ENCODE results near the gene TMEM256. TPM values are rescaled to one million over a fixed set of nuclear protein-coding genes. Genes with fewer than 3 reads are reported as not detected.

The TMEM256 gene
- total RNA-seq, 4 donors from 2014 or later = 28.9 to 65.6 (median 50.2) TPM

DNA sequence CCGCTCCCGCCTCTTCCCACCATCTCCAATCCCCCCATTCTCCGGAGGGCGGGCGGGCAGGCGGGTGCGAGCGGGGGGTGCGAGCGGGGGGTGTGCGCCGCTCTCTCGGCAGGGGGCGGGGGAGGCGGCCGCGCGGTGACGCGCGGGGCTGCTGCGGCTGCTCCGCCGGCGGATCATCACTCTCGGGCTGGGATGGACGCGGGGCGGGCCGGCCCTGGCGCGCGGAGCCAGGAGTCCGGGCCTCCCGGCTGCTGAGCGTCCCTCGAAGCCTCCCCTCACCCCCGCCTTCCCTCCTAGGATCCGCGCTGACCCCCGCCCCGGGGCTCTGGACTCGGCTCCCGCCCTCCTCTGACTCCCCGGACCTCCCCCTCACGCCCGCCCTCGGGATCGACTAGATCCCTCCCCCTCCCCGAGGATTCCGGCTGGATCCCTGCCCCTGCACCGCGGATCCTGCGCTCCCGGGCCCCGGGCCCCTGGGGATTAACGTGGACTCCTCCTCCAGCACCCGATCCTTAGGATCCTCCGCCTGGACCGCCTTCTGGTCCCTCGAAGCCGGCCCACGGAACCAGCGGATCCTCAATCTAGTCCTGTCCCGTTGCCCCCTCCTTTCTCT, 946 bp upstream of the TMEM256 start:
- no peaks in the 10 kb centered on the region for H3K9me3 ChIP-seq
- ATAC-seq (peak; percentile 36 to 46), DNase-seq (peak in 1 of 2 donors; percentile 27)
- H3K4me3 ChIP-seq = peak overlapping the region; percentile 62 to 81 (median 70)
- H3K4me1 ChIP-seq = peaks cover 19 to 20% of the 10 kb centered on the region in 2 donors
- peak; percentile 70 to 75 for TF ChIP-seq POLR2A (IDR thresholded peaks at IDR 0.05)
- TF ChIP-seq, protein P1, sequence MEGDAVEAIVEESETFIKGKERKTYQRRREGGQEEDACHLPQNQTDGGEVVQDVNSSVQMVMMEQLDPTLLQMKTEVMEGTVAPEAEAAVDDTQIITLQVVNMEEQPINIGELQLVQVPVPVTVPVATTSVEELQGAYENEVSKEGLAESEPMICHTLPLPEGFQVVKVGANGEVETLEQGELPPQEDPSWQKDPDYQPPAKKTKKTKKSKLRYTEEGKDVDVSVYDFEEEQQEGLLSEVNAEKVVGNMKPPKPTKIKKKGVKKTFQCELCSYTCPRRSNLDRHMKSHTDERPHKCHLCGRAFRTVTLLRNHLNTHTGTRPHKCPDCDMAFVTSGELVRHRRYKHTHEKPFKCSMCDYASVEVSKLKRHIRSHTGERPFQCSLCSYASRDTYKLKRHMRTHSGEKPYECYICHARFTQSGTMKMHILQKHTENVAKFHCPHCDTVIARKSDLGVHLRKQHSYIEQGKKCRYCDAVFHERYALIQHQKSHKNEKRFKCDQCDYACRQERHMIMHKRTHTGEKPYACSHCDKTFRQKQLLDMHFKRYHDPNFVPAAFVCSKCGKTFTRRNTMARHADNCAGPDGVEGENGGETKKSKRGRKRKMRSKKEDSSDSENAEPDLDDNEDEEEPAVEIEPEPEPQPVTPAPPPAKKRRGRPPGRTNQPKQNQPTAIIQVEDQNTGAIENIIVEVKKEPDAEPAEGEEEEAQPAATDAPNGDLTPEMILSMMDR (IDR thresholded peaks at IDR 0.05 in 4 of 5, conservative IDR thresholded peaks at IDR 0.05 in 1 of 5) = peak in 1 of 5 experiments; percentile 30
- no peaks in the 10 kb centered on the region for H3K27me3 ChIP-seq
- intact Hi-C loops (cut with DNase I; ENCODE audit: low total_unique reads) (loop anchor here (1.0 to 10.0 kb wide), 4 partner anchors 30 to 280 kb away; partner anchors contain the start of genes POLR2A, SENP3, TMEM102 and TP53), in situ Hi-C loops (cut with MboI; ENCODE audit: low sequenced_read_pairs in 4 of 4) (no loop called here)
- H3K27ac ChIP-seq = peak overlapping the region; percentile 92 to 97 (median 92)
- H3K36me3 ChIP-seq = no peaks in the 10 kb centered on the region

DNA sequence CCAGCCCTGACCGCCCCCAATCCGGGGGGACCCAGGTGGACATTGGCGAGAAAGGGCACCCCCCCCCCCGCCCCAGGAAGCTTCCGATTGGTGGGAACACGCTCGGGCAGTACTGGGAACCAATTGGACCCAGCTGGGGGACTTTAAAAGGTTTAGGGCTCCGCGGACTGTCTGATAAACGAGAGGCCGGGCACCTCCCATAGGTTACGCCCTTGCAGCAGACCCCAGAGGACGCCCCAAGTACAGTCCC, 245 bp downstream of the TMEM256 start:
- ATAC-seq (peak; percentile 68 to 69), DNase-seq (peak in 1 of 2 donors; percentile 70)
- Histone ChIP-seq H3K4me1 (peaks cover 19 to 20% of the 10 kb centered on the region in 2 donors), H3K27me3 (no peaks in the 10 kb centered on the region), H3K36me3 (no peaks in the 10 kb centered on the region), H3K9me3 (no peaks in the 10 kb centered on the region), H3K27ac (peak overlapping the region; percentile 92 to 97 (median 92)), H3K4me3 (peak overlapping the region; percentile 62 to 81 (median 70))
- TF ChIP-seq, protein P1 (IDR thresholded peaks at IDR 0.05 in 4 of 5, conservative IDR thresholded peaks at IDR 0.05 in 1 of 5) = no peak
- no peak for TF ChIP-seq POLR2A (IDR thresholded peaks at IDR 0.05)
- intact Hi-C loops (cut with DNase I; ENCODE audit: low total_unique reads) = loop anchor here (1.0 to 10.0 kb wide), 3 partner anchors 9 to 281 kb away; partner anchors contain the start of genes KCTD11, PLSCR3, TP53 and WRAP53
- in situ Hi-C loops (cut with MboI; ENCODE audit: low sequenced_read_pairs in 4 of 4) = no loop called here

DNA sequence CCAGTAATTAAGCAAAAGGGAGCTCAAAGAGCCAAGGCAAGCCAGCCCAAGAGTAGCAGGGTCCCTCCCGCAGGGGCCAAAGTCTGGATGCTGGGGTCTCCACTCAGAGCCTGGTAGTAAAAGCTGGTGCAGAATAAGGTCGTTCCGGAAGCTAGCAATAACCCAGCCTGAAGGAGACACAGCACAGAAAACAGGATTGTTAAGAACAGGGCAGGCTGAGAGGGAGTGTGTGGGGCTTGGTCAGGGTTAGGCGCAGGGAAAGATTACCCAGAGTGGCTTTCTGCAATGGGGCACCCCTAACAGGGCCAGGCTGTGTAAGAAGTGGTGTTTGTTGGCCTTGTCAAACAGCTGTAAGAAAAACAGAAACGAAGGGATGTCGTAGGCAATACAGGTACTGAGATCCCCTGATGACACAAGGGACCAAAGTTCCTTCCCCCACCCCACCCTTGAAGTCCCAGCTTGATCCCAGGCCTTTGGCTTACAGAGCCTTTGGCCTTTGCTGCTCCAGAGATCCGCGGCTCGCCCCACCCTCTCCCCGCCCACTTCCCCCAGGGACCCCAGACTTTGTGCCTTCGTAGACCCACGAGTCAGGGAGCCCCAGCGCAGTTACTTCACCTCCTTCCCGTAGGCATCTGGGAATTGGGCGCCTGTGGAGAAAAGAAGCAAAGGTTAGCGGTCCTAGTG, 712 bp downstream of the TMEM256 start:
- H3K27me3 ChIP-seq = no peaks in the 10 kb centered on the region
- H3K9me3 ChIP-seq = no peaks in the 10 kb centered on the region
- in situ Hi-C loops (cut with MboI; ENCODE audit: low sequenced_read_pairs in 4 of 4) = no loop called here
- ATAC-seq (peak; percentile 3), DNase-seq (no peak)
- H3K4me1 ChIP-seq = peaks cover 19 to 20% of the 10 kb centered on the region in 2 donors
- peak overlapping the region; percentile 92 to 97 (median 92) for H3K27ac ChIP-seq
- peak overlapping the region; percentile 62 to 81 (median 70) for H3K4me3 ChIP-seq
- H3K36me3 ChIP-seq = no peaks in the 10 kb centered on the region
- intact Hi-C loops (cut with DNase I; ENCODE audit: low total_unique reads) = loop anchor here (1.0 to 10.0 kb wide), 3 partner anchors 9 to 282 kb away; partner anchors contain the start of genes KCTD11, PLSCR3, TP53 and WRAP53
- TF ChIP-seq POLR2A (IDR thresholded peaks at IDR 0.05) = no peak
- TF ChIP-seq, protein P1 (IDR thresholded peaks at IDR 0.05 in 4 of 5, conservative IDR thresholded peaks at IDR 0.05 in 1 of 5) = no peak

DNA sequence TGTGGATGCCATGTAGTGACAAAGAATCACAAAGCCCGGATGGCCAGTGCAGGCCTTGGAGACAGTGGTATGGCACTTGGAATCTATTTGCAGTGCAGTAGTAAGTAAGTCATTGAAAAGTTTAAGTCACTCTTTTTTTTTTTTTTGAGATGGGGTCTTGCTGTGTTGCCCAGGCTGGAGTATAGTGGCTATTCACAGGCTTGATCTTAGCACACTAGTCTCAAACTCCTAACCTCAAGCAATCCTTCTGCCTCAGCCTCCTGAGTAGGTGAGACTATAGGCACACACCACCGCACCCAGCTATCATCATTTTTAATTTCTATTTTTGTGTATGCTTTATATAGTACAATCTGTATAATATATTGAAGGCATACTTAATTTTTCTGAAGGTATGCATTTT, 5.3 kb downstream of the TMEM256 start:
- H3K4me1 ChIP-seq = peaks cover 17 to 22% of the 10 kb centered on the region in 2 donors
- intact Hi-C loops (cut with DNase I; ENCODE audit: low total_unique reads) (no loop called here), in situ Hi-C loops (cut with MboI; ENCODE audit: low sequenced_read_pairs in 4 of 4) (no loop called here)
- H3K27me3 ChIP-seq = no peaks in the 10 kb centered on the region
- ATAC-seq (no peak), DNase-seq (no peak)
- no peaks in the 10 kb centered on the region for H3K36me3 ChIP-seq
- H3K4me3 ChIP-seq = no peak overlapping the region
- TF ChIP-seq, protein P1 (IDR thresholded peaks at IDR 0.05 in 4 of 5, conservative IDR thresholded peaks at IDR 0.05 in 1 of 5) = no peak
- no peak for TF ChIP-seq POLR2A (IDR thresholded peaks at IDR 0.05)
- no peaks in the 10 kb centered on the region for H3K9me3 ChIP-seq
- no peak overlapping the region for H3K27ac ChIP-seq

Measured in gastrocnemius medialis (tissue), 4 donors.